ENCODE measurements around the gene TBX2. TPM values are rescaled to one million over a fixed set of nuclear protein-coding genes. Genes with fewer than 3 reads are reported as not detected.

TBX2 gene
- total RNA-seq, 5 donors from 2014 or later (not counting 1 experiment from before 2014, with no cell fraction given), result 0.26 to 0.82 (median 0.32) TPM; not detected in 2

- WGBS (ENCODE audit: insufficient coverage), result 4% methylated on average over 26 of the region's 39 CpGs
- H3K9me3 Mint-ChIP-seq, result no peaks in the 10 kb centered on the region
- H3K4me3 ChIP-seq (ENCODE audit: control insufficient read depth in 1 of 2, extremely low read depth in 1 of 2, low read length in 1 of 2), result peak overlapping the region in 1 of 2 donors; percentile 17
- peak overlapping the region; percentile 44 to 74 (median 65) for H3K4me3 Mint-ChIP-seq
- no peaks in the 10 kb centered on the region for H3K36me3 Mint-ChIP-seq
- H3K4me1 ChIP-seq (ENCODE audit: control insufficient read depth in 1 of 2, extremely low read depth in 1 of 2, insufficient read depth in 2 of 2, low read length in 2 of 2), result peaks cover 10 to 46% of the 10 kb centered on the region in 2 experiments
- peaks cover 80 to 87% of the 10 kb centered on the region in 2 donors for H3K27me3 Mint-ChIP-seq
- peak in 1 of 35 experiments; percentile 2 for DNase-seq
- H3K27me3 ChIP-seq (replicated peaks in 1 of 2; ENCODE audit: control insufficient read depth in 2 of 2, extremely low read depth in 1 of 2, insufficient read depth in 2 of 2, low read length in 1 of 2), result peaks cover 30 to 78% of the 10 kb centered on the region in 2 experiments
- ChIA-PET POLR2A (no interaction called here), CTCF (interaction anchor here in 1 of 2 donors (0.5 kb wide), 1 partner anchor 68 kb away, joined by 3 read pairs; no protein-coding TSS in a partner anchor)
- H3K4me1 Mint-ChIP-seq, result peaks cover 51 to 68% (median 55%) of the 10 kb centered on the region in 3 donors
- no peak for ATAC-seq (replicated peaks in 1 of 4)
- no peak overlapping the region for H3K27ac ChIP-seq (ENCODE audit: low read length)
- no peaks in the 10 kb centered on the region for H3K36me3 ChIP-seq (ENCODE audit: control insufficient read depth in 2 of 2, extremely low read depth in 1 of 2, insufficient read depth in 1 of 2, low read length in 1 of 2)
- no peak overlapping the region for H3K27ac Mint-ChIP-seq
- no peaks in the 10 kb centered on the region for H3K9me3 ChIP-seq
These were observed 57.8 kb downstream of the TBX2 start for GRCh38 chr17:61457226-61457983.

- H3K4me1 ChIP-seq (ENCODE audit: control insufficient read depth in 1 of 2, extremely low read depth in 1 of 2, insufficient read depth in 2 of 2, low read length in 2 of 2), result peaks cover 10 to 44% of the 10 kb centered on the region in 2 experiments
- peak overlapping the region in 2 of 3 donors; percentile 36 to 74 for H3K4me3 Mint-ChIP-seq
- H3K27ac Mint-ChIP-seq, result no peak overlapping the region
- 20% methylated on average over 7 of the region's 14 CpGs for WGBS (ENCODE audit: insufficient coverage)
- H3K4me3 ChIP-seq (ENCODE audit: control insufficient read depth in 1 of 2, extremely low read depth in 1 of 2, low read length in 1 of 2), result no peak overlapping the region
- H3K36me3 ChIP-seq (ENCODE audit: control insufficient read depth in 2 of 2, extremely low read depth in 1 of 2, insufficient read depth in 1 of 2, low read length in 1 of 2), result no peaks in the 10 kb centered on the region
- H3K36me3 Mint-ChIP-seq, result no peaks in the 10 kb centered on the region
- H3K27ac ChIP-seq (ENCODE audit: low read length), result no peak overlapping the region
- peaks cover 27 to 80% of the 10 kb centered on the region in 2 experiments for H3K27me3 ChIP-seq (replicated peaks in 1 of 2; ENCODE audit: control insufficient read depth in 2 of 2, extremely low read depth in 1 of 2, insufficient read depth in 2 of 2, low read length in 1 of 2)
- DNase-seq, result no peak
- ATAC-seq (replicated peaks in 1 of 4), result no peak
- H3K4me1 Mint-ChIP-seq, result peaks cover 50 to 68% (median 55%) of the 10 kb centered on the region in 3 donors
- no peaks in the 10 kb centered on the region for H3K9me3 ChIP-seq
- peaks cover 81 to 87% of the 10 kb centered on the region in 2 donors for H3K27me3 Mint-ChIP-seq
- ChIA-PET CTCF (no interaction called here), POLR2A (no interaction called here)
- H3K9me3 Mint-ChIP-seq, result no peaks in the 10 kb centered on the region
These were observed 58.4 kb downstream of the TBX2 start for GRCh38 chr17:61458000-61458399.

- H3K36me3 Mint-ChIP-seq, result no peaks in the 10 kb centered on the region
- H3K9me3 Mint-ChIP-seq, result no peaks in the 10 kb centered on the region
- DNase-seq, result peak in 1 of 35 experiments; percentile 1
- H3K4me1 Mint-ChIP-seq, result peaks cover 48 to 66% (median 53%) of the 10 kb centered on the region in 3 donors
- ChIA-PET POLR2A (no interaction called here), CTCF (no interaction called here)
- H3K4me3 Mint-ChIP-seq, result peak overlapping the region in 1 of 3 donors; percentile 74
- no peak for ATAC-seq (replicated peaks in 1 of 4)
- Histone ChIP-seq H3K4me3 (ENCODE audit: control insufficient read depth in 1 of 2, extremely low read depth in 1 of 2, low read length in 1 of 2) (no peak overlapping the region), H3K4me1 (ENCODE audit: control insufficient read depth in 1 of 2, extremely low read depth in 1 of 2, insufficient read depth in 2 of 2, low read length in 2 of 2) (peaks cover 10 to 44% of the 10 kb centered on the region in 2 experiments), H3K27ac (ENCODE audit: low read length) (no peak overlapping the region), H3K36me3 (ENCODE audit: control insufficient read depth in 2 of 2, extremely low read depth in 1 of 2, insufficient read depth in 1 of 2, low read length in 1 of 2) (no peaks in the 10 kb centered on the region), H3K9me3 (no peaks in the 10 kb centered on the region), H3K27me3 (replicated peaks in 1 of 2; ENCODE audit: control insufficient read depth in 2 of 2, extremely low read depth in 1 of 2, insufficient read depth in 2 of 2, low read length in 1 of 2) (peaks cover 26 to 86% of the 10 kb centered on the region in 2 experiments)
- 27% methylated on average over 2 of the region's 5 CpGs for WGBS (ENCODE audit: insufficient coverage)
- no peak overlapping the region for H3K27ac Mint-ChIP-seq
- H3K27me3 Mint-ChIP-seq, result peaks cover 80 to 88% of the 10 kb centered on the region in 2 donors
These were observed 58.9 kb downstream of the TBX2 start for GRCh38 chr17:61458421-61459141.

Other genes starting within 250 kb of the TBX2 start
- gene TBX4, start 52.6 kb downstream of the TBX2 start, total RNA-seq, result not detected
- gene NACA2, start 191.4 kb downstream of the TBX2 start, total RNA-seq, result not detected